ENCODE results near the gene HOXA1.

HOXA1 gene

DNA sequence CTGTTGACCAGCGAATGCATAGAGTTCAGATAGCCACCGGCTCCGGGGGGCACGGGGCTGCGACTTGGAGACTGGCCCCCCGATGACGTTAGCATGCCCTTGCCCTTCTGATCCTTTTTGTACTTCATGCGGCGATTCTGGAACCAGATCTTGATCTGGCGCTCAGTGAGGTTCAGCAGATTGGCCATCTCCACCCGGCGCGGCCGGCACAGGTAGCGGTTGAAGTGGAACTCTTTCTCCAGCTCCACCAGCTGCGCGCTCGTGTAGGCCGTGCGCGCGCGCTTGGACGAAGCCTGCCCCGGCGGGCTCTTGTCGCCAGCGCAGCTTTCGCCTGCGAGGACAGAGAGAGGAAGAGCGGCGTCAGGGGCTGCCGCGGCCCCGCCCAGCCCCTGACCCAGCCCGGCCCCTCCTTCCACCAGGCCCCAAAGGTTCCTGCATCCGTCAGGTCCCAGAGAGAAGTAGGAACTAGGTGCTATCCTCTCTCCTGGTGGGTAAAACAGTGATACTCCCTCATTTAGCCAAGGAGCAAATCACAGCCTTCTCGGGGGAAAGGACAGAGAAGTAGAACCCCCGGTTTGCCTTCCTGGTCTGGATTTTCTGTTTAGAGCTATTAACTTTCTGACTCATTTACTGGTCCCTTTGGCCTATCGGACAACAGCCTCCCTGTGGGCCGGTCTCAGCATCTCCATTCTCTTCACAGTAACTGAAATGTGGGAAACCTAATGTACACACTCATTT, 12.8 kb upstream of the HOXA1 start:
- DNase-seq (ENCODE audit: low read depth), result no peak
- no peak overlapping the region for H3K4me3 ChIP-seq (ENCODE audit: low read length)
- TF ChIP-seq, protein P1, sequence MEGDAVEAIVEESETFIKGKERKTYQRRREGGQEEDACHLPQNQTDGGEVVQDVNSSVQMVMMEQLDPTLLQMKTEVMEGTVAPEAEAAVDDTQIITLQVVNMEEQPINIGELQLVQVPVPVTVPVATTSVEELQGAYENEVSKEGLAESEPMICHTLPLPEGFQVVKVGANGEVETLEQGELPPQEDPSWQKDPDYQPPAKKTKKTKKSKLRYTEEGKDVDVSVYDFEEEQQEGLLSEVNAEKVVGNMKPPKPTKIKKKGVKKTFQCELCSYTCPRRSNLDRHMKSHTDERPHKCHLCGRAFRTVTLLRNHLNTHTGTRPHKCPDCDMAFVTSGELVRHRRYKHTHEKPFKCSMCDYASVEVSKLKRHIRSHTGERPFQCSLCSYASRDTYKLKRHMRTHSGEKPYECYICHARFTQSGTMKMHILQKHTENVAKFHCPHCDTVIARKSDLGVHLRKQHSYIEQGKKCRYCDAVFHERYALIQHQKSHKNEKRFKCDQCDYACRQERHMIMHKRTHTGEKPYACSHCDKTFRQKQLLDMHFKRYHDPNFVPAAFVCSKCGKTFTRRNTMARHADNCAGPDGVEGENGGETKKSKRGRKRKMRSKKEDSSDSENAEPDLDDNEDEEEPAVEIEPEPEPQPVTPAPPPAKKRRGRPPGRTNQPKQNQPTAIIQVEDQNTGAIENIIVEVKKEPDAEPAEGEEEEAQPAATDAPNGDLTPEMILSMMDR (IDR thresholded peaks at IDR 0.05; ENCODE audit: insufficient read depth, low read depth, low read length, missing control alignments), result no peak

DNA sequence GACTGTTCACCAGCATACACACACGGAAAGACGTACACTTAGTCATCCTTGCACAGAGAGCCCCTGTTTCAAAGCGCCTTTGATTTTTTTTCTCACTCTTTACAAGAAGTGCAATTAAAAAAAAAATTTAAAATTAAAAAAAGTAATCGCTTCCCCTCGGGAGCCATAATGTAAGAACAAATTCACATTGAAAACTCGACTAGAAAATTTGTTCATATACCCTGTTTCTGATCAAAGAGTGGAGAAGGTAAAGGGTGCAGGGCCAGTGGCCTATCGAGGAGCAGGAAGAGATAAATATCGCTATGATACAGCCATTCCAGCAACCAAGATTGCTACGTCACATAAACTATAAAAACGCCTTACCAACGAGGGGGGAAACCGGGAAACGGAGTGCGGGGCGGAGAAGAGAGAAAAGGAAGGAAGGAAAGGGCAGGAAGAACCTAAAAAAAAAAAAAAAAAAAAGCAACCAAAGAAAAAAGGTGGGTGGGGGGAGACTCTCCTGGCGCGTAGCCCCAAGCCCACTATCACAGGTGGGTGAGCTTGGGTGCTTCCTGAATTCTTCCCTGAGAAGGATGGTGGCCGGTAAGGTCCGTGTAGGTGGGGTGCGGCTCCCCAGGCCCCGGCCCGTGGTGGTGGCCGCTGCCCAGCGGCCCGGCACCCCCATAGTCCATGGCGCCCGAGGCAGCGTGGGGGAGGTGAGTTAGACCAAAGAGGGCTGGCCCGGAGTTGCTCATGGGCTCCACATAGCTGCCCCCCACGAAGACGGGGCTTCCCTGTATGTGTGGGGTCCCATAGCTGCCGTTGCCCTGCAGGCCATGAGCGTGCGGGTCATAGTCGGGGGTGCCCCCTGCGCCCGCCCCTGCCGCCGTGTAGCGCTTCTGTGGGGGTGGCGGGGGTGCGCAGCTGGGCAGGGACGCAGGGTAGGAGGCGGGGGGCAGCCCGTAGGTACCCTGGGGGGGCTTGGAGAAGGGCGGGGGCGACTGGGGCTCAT, 11.9 kb upstream of the HOXA1 start:
- no peak for DNase-seq (ENCODE audit: low read depth)
- TF ChIP-seq, protein P1 (IDR thresholded peaks at IDR 0.05; ENCODE audit: insufficient read depth, low read depth, low read length, missing control alignments), result no peak
- no peak overlapping the region for H3K4me3 ChIP-seq (ENCODE audit: low read length)

DNA sequence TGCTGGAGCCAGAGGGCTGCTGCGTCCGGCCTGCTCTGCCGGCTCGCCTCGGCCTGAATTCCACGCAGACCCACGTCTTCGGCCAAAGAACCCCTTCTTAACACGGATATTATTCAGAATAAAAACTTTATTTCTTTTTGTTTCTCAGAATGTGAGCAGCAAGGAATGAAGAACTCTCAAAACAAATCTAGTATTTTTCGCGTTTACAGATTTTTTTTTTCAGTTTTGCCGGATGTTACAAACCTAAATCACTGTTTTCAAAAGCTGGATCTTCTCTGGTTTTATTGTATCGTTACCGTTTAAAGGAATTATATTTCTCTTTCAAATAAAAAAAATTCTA, 11.1 kb upstream of the HOXA1 start:
- DNase-seq (ENCODE audit: low read depth), result no peak
- TF ChIP-seq, protein P1 (IDR thresholded peaks at IDR 0.05; ENCODE audit: insufficient read depth, low read depth, low read length, missing control alignments), result no peak
- no peak overlapping the region for H3K4me3 ChIP-seq (ENCODE audit: low read length)

DNA sequence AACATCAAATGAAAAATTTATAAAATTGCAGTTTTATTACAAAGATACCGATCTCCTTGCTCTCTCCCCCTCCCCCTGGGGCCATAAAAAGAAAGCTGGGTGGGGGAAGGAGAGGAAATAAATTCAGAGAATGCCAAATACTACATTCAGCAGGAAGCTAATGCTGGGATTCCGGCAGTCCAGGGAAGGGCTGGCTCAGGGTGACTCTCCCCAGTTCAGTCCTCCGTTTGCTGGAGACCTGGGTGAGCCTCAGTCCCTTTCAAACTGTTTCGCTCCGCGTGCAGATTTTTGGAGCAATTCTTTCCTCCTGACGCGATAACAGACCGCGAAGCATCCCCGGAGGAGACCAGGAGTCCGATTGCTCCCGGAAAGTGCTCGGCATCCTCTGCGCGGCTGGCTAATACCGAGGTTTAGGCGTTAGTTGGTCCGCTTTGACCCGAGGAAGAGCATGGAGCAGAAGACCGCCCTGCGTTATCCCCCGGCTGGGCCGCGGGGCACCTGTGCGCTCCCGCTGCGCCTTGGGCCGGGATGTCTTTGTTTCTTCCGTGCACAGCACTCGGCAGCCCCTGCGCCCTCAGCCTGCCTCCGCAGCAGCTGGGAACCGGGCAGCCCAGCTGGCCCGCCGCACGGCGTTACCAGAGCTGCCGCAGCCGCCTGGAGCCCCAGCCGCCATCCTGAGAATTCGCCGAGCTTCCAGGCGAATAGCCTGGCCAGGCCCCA, 10.5 kb upstream of the HOXA1 start:
- no peak overlapping the region for H3K4me3 ChIP-seq (ENCODE audit: low read length)
- DNase-seq (ENCODE audit: low read depth), result no peak
- TF ChIP-seq, protein P1 (IDR thresholded peaks at IDR 0.05; ENCODE audit: insufficient read depth, low read depth, low read length, missing control alignments), result no peak

DNA sequence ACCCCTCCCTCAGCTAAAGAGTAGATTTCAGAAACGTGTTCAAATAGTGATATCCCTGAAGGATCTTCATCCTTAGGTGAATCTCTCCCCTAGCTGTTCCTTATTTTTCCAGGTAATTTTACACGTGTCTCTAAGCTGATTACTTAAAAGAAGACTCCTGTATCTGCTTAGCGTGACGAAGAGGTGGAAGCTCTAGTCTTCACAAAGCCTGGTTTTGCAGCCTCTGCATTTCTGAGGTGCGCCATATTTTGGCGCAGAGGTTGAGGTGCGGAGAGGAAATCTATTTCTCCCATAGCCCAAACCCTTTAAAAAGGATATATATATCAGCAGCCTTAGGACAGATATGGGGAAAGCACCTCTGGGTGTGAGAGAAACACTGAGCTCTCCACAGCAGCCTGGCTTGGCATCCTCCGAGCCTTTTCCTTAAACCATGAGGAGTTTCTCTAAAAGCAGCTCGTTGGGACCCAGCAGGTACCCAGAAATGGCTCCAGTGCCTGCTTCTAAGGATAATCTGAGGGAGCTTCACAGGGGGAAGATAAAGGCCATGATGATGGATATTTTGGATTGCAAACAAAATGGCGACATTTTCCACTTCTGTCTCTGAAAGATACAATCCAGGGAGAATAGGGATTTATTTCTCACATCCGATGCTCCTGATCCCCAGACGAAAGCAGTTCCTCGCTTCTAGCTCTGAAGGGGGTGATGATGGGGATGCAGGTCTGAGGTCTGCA, 9.7 kb upstream of the HOXA1 start:
- no peak for DNase-seq (ENCODE audit: low read depth)
- H3K4me3 ChIP-seq (ENCODE audit: low read length), result no peak overlapping the region
- TF ChIP-seq, protein P1 (IDR thresholded peaks at IDR 0.05; ENCODE audit: insufficient read depth, low read depth, low read length, missing control alignments), result no peak

DNA sequence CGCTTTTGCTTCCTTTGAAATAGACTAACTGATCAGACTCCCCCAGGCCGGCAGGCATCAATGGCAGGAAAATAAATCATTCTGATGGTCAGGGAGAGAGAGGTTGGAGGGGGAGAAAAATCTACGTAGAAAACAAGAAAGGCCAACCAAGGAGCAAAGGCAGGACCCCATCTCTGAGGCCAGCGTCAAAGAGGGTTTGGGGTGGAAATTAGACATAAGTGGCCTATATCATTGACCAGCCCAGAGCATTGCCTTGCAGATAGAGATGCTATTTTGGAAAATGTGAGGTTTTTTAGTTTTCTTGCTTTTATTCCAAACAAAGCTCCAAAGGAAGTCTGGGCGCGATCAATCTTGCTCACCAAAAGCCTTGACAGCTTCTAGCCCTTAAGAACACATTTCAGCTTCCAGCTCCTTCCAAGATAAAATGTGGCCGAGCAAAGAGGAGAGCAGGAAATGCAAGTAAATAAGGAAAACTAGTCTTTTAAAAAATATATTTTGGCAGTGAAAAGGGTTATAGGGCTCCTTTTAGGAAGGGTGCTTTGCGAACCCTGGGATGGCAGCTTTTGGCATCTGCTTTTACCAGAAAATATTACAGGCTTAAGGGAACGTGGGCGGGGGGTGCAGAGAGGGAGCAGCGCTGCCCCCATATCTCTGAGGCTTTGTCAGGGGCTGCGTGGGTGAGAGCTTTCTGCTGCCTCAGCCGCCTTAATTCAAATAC, 8.7 kb upstream of the HOXA1 start:
- no peak overlapping the region for H3K4me3 ChIP-seq (ENCODE audit: low read length)
- no peak for DNase-seq (ENCODE audit: low read depth)
- TF ChIP-seq, protein P1 (IDR thresholded peaks at IDR 0.05; ENCODE audit: insufficient read depth, low read depth, low read length, missing control alignments), result no peak

All from epithelial cell of esophagus (primary cell).